ENCODE results near the gene TP53TG5. TPM values are rescaled to one million over a fixed set of nuclear protein-coding genes. Genes with fewer than 3 reads are reported as not detected.

TP53TG5 gene
- total RNA-seq, 2 experiments from 2014 or later: not detected

DNA sequence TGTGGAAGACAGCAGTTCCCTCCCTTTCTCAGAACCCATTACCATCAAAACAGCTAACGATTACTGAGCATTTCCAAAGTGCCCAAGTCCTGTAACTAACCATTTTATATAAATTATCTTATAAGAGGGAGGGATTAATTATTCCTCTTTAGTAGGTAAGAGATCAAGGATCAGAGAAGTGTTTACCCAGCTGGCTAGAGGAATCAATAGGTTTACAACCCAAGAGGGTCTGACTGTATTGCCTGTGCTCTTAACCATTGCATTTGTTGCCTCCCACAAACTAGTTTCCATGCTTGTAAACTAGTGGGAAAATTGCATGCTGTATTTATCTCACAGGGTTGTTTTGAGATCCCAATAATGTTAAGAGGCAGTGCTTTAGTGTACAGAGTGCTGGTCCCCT is 26.3 kb upstream of the TP53TG5 start:
- no peak for TF ChIP-seq EZH2phosphoT487 (IDR thresholded peaks at IDR 0.05; ENCODE audit: borderline replicate concordance, low read depth, low read length)
- no TSS peak for BruUV-seq (replicated peaks)
- H2AFZ ChIP-seq (ENCODE audit: low read length): no peak overlapping the region
- intact Hi-C loops (cut with micrococcal nuclease; ENCODE audit: unreplicated experiment): no loop called here
- no peak overlapping the region for H3K27ac ChIP-seq (ENCODE audit: low read depth, low read length, poor library complexity, severe bottlenecking)
- POLR2A ChIA-PET: interaction anchor here (0.7 to 1.9 kb wide), 3 partner anchors 9 to 37 kb away, joined by 3 to 5 read pairs (median 3); no protein-coding TSS in a partner anchor
- H3K36me3 ChIP-seq (ENCODE audit: insufficient read depth, low read length): no peaks in the 10 kb centered on the region; the same call in 1 of the 2 replicates
- CTCF ChIA-PET (ENCODE audit: unreplicated experiment): no interaction called here
- H3K79me2 ChIP-seq (ENCODE audit: insufficient read depth, low read depth, low read length): no peaks in the 10 kb centered on the region
- no peaks in the 10 kb centered on the region for H3K9me2 ChIP-seq (ENCODE audit: insufficient read depth, low read length)
- no peak for DNase-seq (ENCODE audit: low spot score)
- H3K4me2 ChIP-seq (ENCODE audit: low read length): no peak overlapping the region
- no peaks in the 10 kb centered on the region for H4K20me1 ChIP-seq (ENCODE audit: insufficient read depth, low read length)
- H3K4me3 ChIP-seq (ENCODE audit: low read depth, low read length, poor library complexity, severe bottlenecking): no peak overlapping the region
- H3K9me3 ChIP-seq (ENCODE audit: low read length): peaks cover 24% of the 10 kb centered on the region
- H3K4me1 ChIP-seq (ENCODE audit: insufficient read depth, low read length, poor library complexity, severe bottlenecking): no peaks in the 10 kb centered on the region

DNA sequence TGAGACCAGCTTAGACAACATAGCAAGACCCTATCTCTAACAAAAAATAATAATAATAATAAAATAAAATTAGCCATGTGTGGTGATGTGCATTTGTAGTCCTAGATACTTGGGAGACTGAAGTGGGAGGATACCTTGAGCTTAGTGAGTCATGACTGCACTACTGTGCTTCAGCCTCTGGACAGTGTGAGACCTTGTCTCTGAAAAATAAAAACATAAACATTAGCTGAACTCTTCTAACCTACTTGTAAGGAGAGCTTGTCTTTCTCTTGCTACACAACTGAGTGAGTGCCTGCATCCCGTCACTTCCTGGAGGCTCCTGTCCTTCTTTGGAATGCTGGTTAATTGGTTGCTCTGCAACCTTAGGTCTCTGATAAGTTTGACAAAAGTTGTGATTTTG is 24.8 kb upstream of the TP53TG5 start:
- no peak overlapping the region for H3K4me3 ChIP-seq (ENCODE audit: low read depth, low read length, poor library complexity, severe bottlenecking)
- no peak overlapping the region for H3K27ac ChIP-seq (ENCODE audit: low read depth, low read length, poor library complexity, severe bottlenecking)
- H3K79me2 ChIP-seq (ENCODE audit: insufficient read depth, low read depth, low read length): no peaks in the 10 kb centered on the region
- no peaks in the 10 kb centered on the region; the same call in 1 of the 2 replicates for H3K36me3 ChIP-seq (ENCODE audit: insufficient read depth, low read length)
- H3K9me3 ChIP-seq (ENCODE audit: low read length): peaks cover 24% of the 10 kb centered on the region
- H3K9me2 ChIP-seq (ENCODE audit: insufficient read depth, low read length): no peaks in the 10 kb centered on the region
- ChIA-PET POLR2A (no interaction called here), CTCF (ENCODE audit: unreplicated experiment) (no interaction called here)
- H2AFZ ChIP-seq (ENCODE audit: low read length): no peak overlapping the region
- BruUV-seq (replicated peaks): no TSS peak
- DNase-seq (ENCODE audit: low spot score): no peak
- H4K20me1 ChIP-seq (ENCODE audit: insufficient read depth, low read length): no peaks in the 10 kb centered on the region
- no peak overlapping the region for H3K4me2 ChIP-seq (ENCODE audit: low read length)
- H3K4me1 ChIP-seq (ENCODE audit: insufficient read depth, low read length, poor library complexity, severe bottlenecking): no peaks in the 10 kb centered on the region
- intact Hi-C loops (cut with micrococcal nuclease; ENCODE audit: unreplicated experiment): no loop called here
- TF ChIP-seq CTCF (conservative IDR thresholded peaks at IDR 0.05; ENCODE audit: low read length) (no peak), EZH2phosphoT487 (IDR thresholded peaks at IDR 0.05; ENCODE audit: borderline replicate concordance, low read depth, low read length) (no peak)

- Histone ChIP-seq H3K4me1 (ENCODE audit: insufficient read depth, low read length, poor library complexity, severe bottlenecking) (no peaks in the 10 kb centered on the region), H3K4me2 (ENCODE audit: low read length) (no peak overlapping the region), H3K27ac (ENCODE audit: low read depth, low read length, poor library complexity, severe bottlenecking) (no peak overlapping the region), H3K4me3 (ENCODE audit: low read depth, low read length, poor library complexity, severe bottlenecking) (no peak overlapping the region), H3K9me3 (ENCODE audit: low read length) (peaks cover 24% of the 10 kb centered on the region), H3K79me2 (ENCODE audit: insufficient read depth, low read depth, low read length) (no peaks in the 10 kb centered on the region), H2AFZ (ENCODE audit: low read length) (no peak overlapping the region), H3K36me3 (ENCODE audit: insufficient read depth, low read length) (no peaks in the 10 kb centered on the region; the same call in 1 of the 2 replicates), H4K20me1 (ENCODE audit: insufficient read depth, low read length) (no peaks in the 10 kb centered on the region), H3K9me2 (ENCODE audit: insufficient read depth, low read length) (no peaks in the 10 kb centered on the region)
- ChIA-PET POLR2A (no interaction called here), CTCF (ENCODE audit: unreplicated experiment) (no interaction called here)
- intact Hi-C loops (cut with micrococcal nuclease; ENCODE audit: unreplicated experiment): no loop called here
- no TSS peak for BruUV-seq (replicated peaks)
- DNase-seq (ENCODE audit: low spot score): no peak
- no peak for TF ChIP-seq CTCF (conservative IDR thresholded peaks at IDR 0.05; ENCODE audit: low read length)
- TF ChIP-seq EZH2phosphoT487 (IDR thresholded peaks at IDR 0.05; ENCODE audit: borderline replicate concordance, low read depth, low read length): no peak
Observed at GRCh38 chr20:45400346-45401031, 22.4 kb upstream of the TP53TG5 start.
